HCT116 (cell line): ENCODE data around the gene NFKB1.

Experiments
- ATF3 ChIP-seq: IDR thresholded peaks from 2 replicates; pipeline ENCODE4 v1.6.1; 2012
- CTCF ChIP-seq, 3 experiments: fragments of 200-600 bp in 1 of 3; sonication (generic) in 1 of 3; IDR thresholded peaks in 2 of 3; conservative IDR thresholded peaks in 1 of 3; 2 replicates each; pipeline ENCODE4 v1.5.1; 2012 to 2017; ENCODE audit warnings: low read depth in 2 of 3, low read length in 2 of 3, antibody characterized with exemption in 1 of 3, borderline replicate concordance in 1 of 3, control low read depth in 1 of 3, mild to moderate bottlenecking in 1 of 3, mixed read lengths in 1 of 3, mixed run types in 1 of 3, moderate library complexity in 1 of 3; ENCODE audit not compliant: insufficient read depth in 1 of 3
- ELF1 ChIP-seq: IDR thresholded peaks from 2 replicates; pipeline ENCODE4 v1.6.1; 2012; ENCODE audit warnings: low read depth, borderline replicate concordance
- EZH2phosphoT487 ChIP-seq: fragments of 200-600 bp; IDR thresholded peaks from 2 replicates; pipeline ENCODE4 v1.6.1; 2018; ENCODE audit warnings: antibody characterized with exemption, borderline replicate concordance
- JUND ChIP-seq: IDR thresholded peaks from 2 replicates; pipeline ENCODE4 v1.6.1; 2012
- MAX ChIP-seq: IDR thresholded peaks from 2 replicates; pipeline ENCODE4 v1.6.1; 2012
- POLR2A ChIP-seq: IDR thresholded peaks from 2 replicates; pipeline ENCODE4 v1.7.0; 2011; ENCODE audit warnings: borderline replicate concordance; ENCODE audit not compliant: insufficient read depth, insufficient read length; ENCODE audit errors: extremely low read depth
- POLR2AphosphoS5 ChIP-seq: IDR thresholded peaks from 2 replicates; pipeline ENCODE4 v1.6.1; 2011; ENCODE audit warnings: mild to moderate bottlenecking, low read depth, low read length, moderate library complexity

GRCh38 chr4:102533904-102534303, 32.7 kb downstream of the NFKB1 start:
- TF ChIP-seq EZH2phosphoT487 = no peak
- TF ChIP-seq ELF1 = no peak
- no peak for TF ChIP-seq CTCF (IDR thresholded peaks at IDR 0.05 in 2 of 3, conservative IDR thresholded peaks at IDR 0.05 in 1 of 3; ENCODE audit: borderline replicate concordance in 1 of 3, insufficient read depth in 1 of 3, low read depth in 2 of 3, low read length in 2 of 3)
- TF ChIP-seq JUND = no peak
- no peak for TF ChIP-seq POLR2A
- TF ChIP-seq MAX = no peak
- no peak for TF ChIP-seq POLR2AphosphoS5
- TF ChIP-seq ATF3 = no peak
